SK-N-SH (cell line): ENCODE measurements around the gene SV2B. TPM values are rescaled to one million over a fixed set of nuclear protein-coding genes. Genes with fewer than 3 reads are reported as not detected.

Experiments used
- CTCF ChIA-PET: fragments of 300-600, 350-600 bp; formaldehyde crosslinking; extraction: SDS; loops from one replicate; lab custom pipeline; 2021; lab: Yijun Ruan, JAX
- POLR2A ChIA-PET: fragments of 350-600 bp; sonication (Branson Sonifier 250); formaldehyde crosslinking; extraction: SDS; loops from one replicate; lab custom pipeline; 2020; ENCODE audit warnings: antibody characterized with exemption, inconsistent platforms; lab: Yijun Ruan, JAX
- DNase-seq: peaks from one replicate; pipeline ENCODE4 v3.0.0; 2012
- H2AFZ ChIP-seq: fragments of 200-600 bp; sonication (generic); 2 replicates; pipeline ENCODE4 v1.8.1; 2016; ENCODE audit warnings: antibody characterized with exemption, mild to moderate bottlenecking, low read depth
- H3F3A ChIP-seq: fragments of 200-600 bp; sonication (generic); replicated peaks from 2 replicates; pipeline ENCODE3; 2016; ENCODE audit warnings: antibody characterized with exemption, mild to moderate bottlenecking; ENCODE audit not compliant: insufficient read depth
- H3K27ac ChIP-seq, 2 experiments: fragments of 200-500 bp in 1 of 2; fragments of 200-600 bp in 1 of 2; sonication (Bioruptor generic) in 1 of 2; sonication (generic), shearing (Covaris generic) in 1 of 2; 2 replicates each; pipeline versions ENCODE4 v1.5.1 to v1.6.1; 2014 to 2016; ENCODE audit warnings: low read depth in 2 of 2, inconsistent platforms in 1 of 2, low read length in 1 of 2, mild to moderate bottlenecking in 1 of 2, mixed read lengths in 1 of 2
- H3K27me3 ChIP-seq: fragments of 200-600 bp; sonication (generic), shearing (Covaris generic); 2 replicates; pipeline ENCODE4 v1.6.1; 2016; ENCODE audit warnings: mixed run types; ENCODE audit not compliant: insufficient read depth
- H3K36me3 ChIP-seq, 2 experiments: fragments of 200-500 bp in 1 of 2; fragments of 200-600 bp in 1 of 2; sonication (Bioruptor generic) in 1 of 2; sonication (generic) in 1 of 2; replicated peaks in 1 of 2; 2 replicates each; pipeline versions ENCODE3 to v1.5.1; 2014 to 2016; ENCODE audit warnings: low read length in 1 of 2, mild to moderate bottlenecking in 1 of 2; ENCODE audit not compliant: insufficient read depth in 2 of 2, control insufficient read depth in 1 of 2
- H3K4me1 ChIP-seq, 2 experiments: fragments of 200-500 bp in 1 of 2; fragments of 200-600 bp in 1 of 2; sonication (Bioruptor generic) in 1 of 2; sonication (generic), shearing (Covaris generic) in 1 of 2; 2 replicates each; pipeline versions ENCODE4 v1.5.1 to v1.6.1; 2014 to 2016; ENCODE audit warnings: low read depth in 1 of 2, low read length in 1 of 2, mixed run types in 1 of 2; ENCODE audit not compliant: insufficient read depth in 2 of 2, control insufficient read depth in 1 of 2
- H3K4me2 ChIP-seq: fragments of 200-600 bp; sonication (generic), shearing (Covaris generic); 2 replicates; pipeline ENCODE4 v1.6.1; 2017; ENCODE audit warnings: mixed run types
- H3K4me3 ChIP-seq, 2 experiments: fragments of 200-500 bp in 1 of 2; fragments of 200-600 bp in 1 of 2; sonication (Bioruptor generic) in 1 of 2; sonication (generic), shearing (Covaris generic) in 1 of 2; 2 replicates each; pipeline versions ENCODE4 v1.5.1 to v1.8.1; 2014 to 2016; ENCODE audit warnings: low read depth in 2 of 2, inconsistent platforms in 1 of 2, low read length in 1 of 2, mild to moderate bottlenecking in 1 of 2, mixed read lengths in 1 of 2, moderate library complexity in 1 of 2
- H3K79me2 ChIP-seq: fragments of 200-600 bp; sonication (generic); 2 replicates; pipeline ENCODE4 v1.8.1; 2017; ENCODE audit warnings: mild to moderate bottlenecking; ENCODE audit not compliant: insufficient read depth
- H3K9ac ChIP-seq: fragments of 200-600 bp; sonication (generic); 2 replicates; pipeline ENCODE4 v1.6.1; 2017; ENCODE audit warnings: mixed run types
- H3K9me2 ChIP-seq: fragments of 200-600 bp; sonication (generic); 2 replicates; pipeline ENCODE4 v1.6.1; 2017; ENCODE audit warnings: mixed run types
- H3K9me3 ChIP-seq: fragments of 200-600 bp; sonication (generic); 2 replicates; pipeline ENCODE4 v1.6.1; 2017; ENCODE audit warnings: mixed run types, mild to moderate bottlenecking, moderate library complexity
- H4K20me1 ChIP-seq: fragments of 200-600 bp; sonication (generic); 2 replicates; pipeline ENCODE4 v1.6.1; 2017; ENCODE audit warnings: mild to moderate bottlenecking, mixed run types; ENCODE audit not compliant: insufficient read depth
- CTCF ChIP-seq: fragments of 200-600 bp; sonication (generic); IDR thresholded peaks from 2 replicates; pipeline ENCODE4 v1.6.1; 2017; ENCODE audit warnings: antibody characterized with exemption, mild to moderate bottlenecking, moderate library complexity
- ELF1 ChIP-seq: IDR thresholded peaks from 2 replicates; pipeline ENCODE4 v1.4.0; 2012
- EP300 ChIP-seq, 2 experiments: IDR thresholded peaks; 2 replicates each; pipeline versions ENCODE4 v1.4.0 to v1.6.1; 2012; ENCODE audit warnings: borderline replicate concordance in 1 of 2, low read depth in 1 of 2, low read length in 1 of 2
- FOXJ3 ChIP-seq: sonication (generic); formaldehyde crosslinking; IDR thresholded peaks from 2 replicates; pipeline ENCODE4 v1.5.1; 2020; ENCODE audit warnings: mild to moderate bottlenecking, missing genetic modification reagents
- GABPA ChIP-seq: IDR thresholded peaks from 2 replicates; pipeline ENCODE4 v1.4.0; 2012; ENCODE audit warnings: low read depth, mild to moderate bottlenecking
- GATA2 ChIP-seq: sonication (generic); formaldehyde crosslinking; IDR thresholded peaks from 2 replicates; pipeline ENCODE4 v1.5.0; 2020; ENCODE audit warnings: mild to moderate bottlenecking, missing genetic modification reagents
- MAX ChIP-seq: IDR thresholded peaks from 2 replicates; pipeline ENCODE4 v1.4.0; 2012; ENCODE audit warnings: low read depth
- NFIC ChIP-seq: IDR thresholded peaks from 2 replicates; pipeline ENCODE4 v1.4.0; 2012; ENCODE audit warnings: borderline replicate concordance
- PBX3 ChIP-seq: IDR thresholded peaks from 2 replicates; pipeline ENCODE4; 2012
- RCOR1 ChIP-seq: fragments of 150-350 bp; IDR thresholded peaks from 2 replicates; pipeline ENCODE4 v1.6.1; 2017; ENCODE audit warnings: antibody characterized with exemption, low read length
- REST ChIP-seq: IDR thresholded peaks from 2 replicates; pipeline ENCODE4 v1.6.1; 2012; ENCODE audit warnings: mild to moderate bottlenecking, low read depth, low read length, moderate library complexity
- RXRA ChIP-seq: IDR thresholded peaks from 2 replicates; pipeline ENCODE4 v1.4.0; 2012; ENCODE audit warnings: low read depth, mild to moderate bottlenecking, borderline replicate concordance
- SMC3 ChIP-seq: IDR thresholded peaks from 2 replicates; pipeline ENCODE4 v1.6.1; 2012; ENCODE audit warnings: low read depth, low read length, improper control_type of control experiment
- TAF1 ChIP-seq: IDR thresholded peaks from 2 replicates; pipeline ENCODE4 v1.6.1; 2012; ENCODE audit warnings: low read depth, mild to moderate bottlenecking, low read length, moderate library complexity, borderline replicate concordance
- TCF12 ChIP-seq: IDR thresholded peaks from 2 replicates; pipeline ENCODE4 v1.4.0; 2012
- TEAD4 ChIP-seq: IDR thresholded peaks from 2 replicates; pipeline ENCODE4 v1.4.0; 2012; ENCODE audit warnings: mild to moderate bottlenecking, borderline replicate concordance; ENCODE audit not compliant: insufficient read depth
- USF1 ChIP-seq: IDR thresholded peaks from 2 replicates; pipeline ENCODE4 v1.4.0; 2012; ENCODE audit warnings: low read depth, borderline replicate concordance
- USF2 ChIP-seq: fragments of 150-350 bp; IDR thresholded peaks from 2 replicates; pipeline ENCODE4 v1.6.1; 2017; ENCODE audit warnings: antibody characterized with exemption, low read length, low read depth, borderline replicate concordance
- YY1 ChIP-seq: IDR thresholded peaks from 2 replicates; pipeline ENCODE4 v1.4.0; 2012; ENCODE audit warnings: low read depth, mild to moderate bottlenecking
- WGBS: methylation state at CpG from one replicate; pipeline ENCODE4 v1.1.6; 2017; ENCODE audit warnings: low lambda C conversion rate; 5-methylcytosine and 5-hydroxymethylcytosine counted together
- polyA plus RNA-seq, 3 experiments: library from polyadenylated mRNA; depleted of rRNA; stranded (reverse); fragments of >200 nt; gene quantifications; 2 replicates each; pipeline ENCODE4 v1.2.3, GENCODE V29; 2012

Gene SV2B
- polyA plus RNA-seq, 1 of the 3 experiments (the other 2 are of a cell fraction): not detected

- H3K36me3 ChIP-seq: no peaks in the 10 kb centered on the region
- no peaks in the 10 kb centered on the region for H3K9me3 ChIP-seq
- CTCF ChIA-PET: interaction anchor here (0.8 to 1.2 kb wide), 4 partner anchors 8 to 94 kb away, joined by 3 read pairs; no protein-coding TSS in a partner anchor
- no peaks in the 10 kb centered on the region for H4K20me1 ChIP-seq
- no peaks in the 10 kb centered on the region for H3K9me2 ChIP-seq
- no peaks in the 10 kb centered on the region for H3F3A ChIP-seq
- TF ChIP-seq CTCF (no peak), USF2 (no peak), USF1 (no peak), YY1 (no peak), ELF1 (no peak), FOXJ3 (CRISPR knock-in tag) (no peak), TEAD4 (no peak), RCOR1 (no peak), TAF1 (no peak)
- H3K27me3 ChIP-seq: no peaks in the 10 kb centered on the region
- no peak for DNase-seq
- H3K4me3 ChIP-seq: no peak overlapping the region
- POLR2A ChIA-PET: no interaction called here
- H3K27ac ChIP-seq: no peak overlapping the region
- 17% methylated on average over 7 of the region's 7 CpGs for WGBS
- H3K79me2 ChIP-seq: no peaks in the 10 kb centered on the region
- no peak overlapping the region for H2AFZ ChIP-seq
- H3K4me2 ChIP-seq: no peak overlapping the region
- no peak overlapping the region for H3K9ac ChIP-seq
- H3K4me1 ChIP-seq: peaks cover 0 to 4% of the 10 kb centered on the region in 2 experiments; a peak in 1 of 4 replicates
Observed at GRCh38 chr15:91142946-91143345, 42.9 kb downstream of the SV2B start.

- Histone ChIP-seq H3K36me3 (no peaks in the 10 kb centered on the region), H3K9me2 (no peaks in the 10 kb centered on the region), H3K9me3 (no peaks in the 10 kb centered on the region), H3K27me3 (no peaks in the 10 kb centered on the region), H3K4me2 (no peak overlapping the region), H4K20me1 (no peaks in the 10 kb centered on the region), H3K9ac (no peak overlapping the region), H3F3A (no peaks in the 10 kb centered on the region), H2AFZ (no peak overlapping the region), H3K4me3 (no peak overlapping the region), H3K4me1 (peaks cover 0 to 4% of the 10 kb centered on the region in 2 experiments; a peak in 1 of 4 replicates), H3K79me2 (no peaks in the 10 kb centered on the region), H3K27ac (no peak overlapping the region)
- DNase-seq: no peak
- WGBS: 22% methylated on average over 1 of the region's 1 CpG
- TF ChIP-seq RCOR1 (no peak), FOXJ3 (CRISPR knock-in tag) (no peak), GABPA (no peak), GATA2 (CRISPR knock-in tag) (no peak), TCF12 (no peak), SMC3 (no peak), NFIC (no peak), EP300 (IDR thresholded peaks at IDR 0.05; ENCODE audit: borderline replicate concordance in 1 of 2, low read depth in 1 of 2, low read length in 1 of 2) (no peak), PBX3 (no peak), MAX (no peak), REST (no peak), RXRA (no peak)
- ChIA-PET POLR2A (no interaction called here), CTCF (no interaction called here)
Observed at GRCh38 chr15:91146728-91147127, 46.7 kb downstream of the SV2B start.
